Osteocyte (in vitro differentiated cells): Measurements from ENCODE around the gene GGN. TPM values are rescaled to one million over a fixed set of nuclear protein-coding genes. Genes with fewer than 3 reads are reported as not detected.

Experiments used
- DNase-seq: peaks from one replicate; pipeline ENCODE4 v3.0.0; 2021; ENCODE audit warnings: mixed read lengths; ENCODE audit not compliant: unreplicated experiment; ENCODE audit errors: extremely low spot score
- H3K27ac Mint-ChIP-seq: one replicate; pipeline ENCODE4 v1.8.0; 2021; ENCODE audit warnings: mild to moderate bottlenecking, mixed read lengths; ENCODE audit not compliant: unreplicated experiment
- H3K27me3 Mint-ChIP-seq: one replicate; pipeline ENCODE4 v1.8.0; 2021; ENCODE audit warnings: mixed read lengths; ENCODE audit not compliant: unreplicated experiment
- H3K36me3 Mint-ChIP-seq: one replicate; pipeline ENCODE4 v1.8.0; 2021; ENCODE audit warnings: mixed read lengths; ENCODE audit not compliant: unreplicated experiment
- H3K4me1 Mint-ChIP-seq: one replicate; pipeline ENCODE4 v1.8.0; 2021; ENCODE audit warnings: mixed read lengths; ENCODE audit not compliant: unreplicated experiment
- H3K4me3 Mint-ChIP-seq: one replicate; pipeline ENCODE4 v1.8.0; 2021; ENCODE audit warnings: mild to moderate bottlenecking, moderate library complexity, mixed read lengths; ENCODE audit not compliant: unreplicated experiment
- H3K9me3 Mint-ChIP-seq: one replicate; pipeline ENCODE4 v1.8.0; 2021; ENCODE audit warnings: mixed read lengths; ENCODE audit not compliant: unreplicated experiment
- CTCF ChIP-seq: fragments of 200-600 bp; sonication (generic); IDR thresholded peaks from 2 replicates; pipeline ENCODE4 v1.5.0; 2021; ENCODE audit warnings: antibody characterized with exemption, mild to moderate bottlenecking, moderate library complexity
- total RNA-seq: library from RNA; stranded (reverse); gene quantifications from 2 replicates; pipeline ENCODE4 v1.2.1, GENCODE V29; 2021

GGN gene
- total RNA-seq, 1 donor from 2014 or later = 2.3 TPM

- Mint-ChIP-seq H3K4me1 (peaks cover 1% of the 10 kb centered on the region), H3K4me3 (no peak overlapping the region), H3K36me3 (no peaks in the 10 kb centered on the region), H3K9me3 (no peaks in the 10 kb centered on the region), H3K27ac (no peak overlapping the region), H3K27me3 (peaks cover 18% of the 10 kb centered on the region)
- TF ChIP-seq CTCF = no peak
- no peak for DNase-seq
Observed at GRCh38 chr19:38425222-38425809, 37.5 kb upstream of the GGN start.

- Mint-ChIP-seq H3K27me3 (peaks cover 16% of the 10 kb centered on the region), H3K4me1 (peaks cover 1% of the 10 kb centered on the region), H3K27ac (no peak overlapping the region), H3K4me3 (no peak overlapping the region), H3K9me3 (no peaks in the 10 kb centered on the region), H3K36me3 (no peaks in the 10 kb centered on the region)
- no peak for TF ChIP-seq CTCF
- DNase-seq = no peak
Observed at GRCh38 chr19:38424272-38424671, 36.4 kb upstream of the GGN start.

- H3K27me3 Mint-ChIP-seq = peaks cover 21% of the 10 kb centered on the region
- peaks cover 8% of the 10 kb centered on the region for H3K4me1 Mint-ChIP-seq
- H3K4me3 Mint-ChIP-seq = no peak overlapping the region
- H3K36me3 Mint-ChIP-seq = no peaks in the 10 kb centered on the region
- no peak overlapping the region for H3K27ac Mint-ChIP-seq
- TF ChIP-seq CTCF = no peak
- no peak for DNase-seq
- no peaks in the 10 kb centered on the region for H3K9me3 Mint-ChIP-seq
Observed at GRCh38 chr19:38422438-38422837, 34.6 kb upstream of the GGN start.

- H3K4me1 Mint-ChIP-seq = peaks cover 11% of the 10 kb centered on the region
- H3K27me3 Mint-ChIP-seq = peaks cover 22% of the 10 kb centered on the region
- TF ChIP-seq CTCF = no peak
- no peak overlapping the region for H3K4me3 Mint-ChIP-seq
- no peaks in the 10 kb centered on the region for H3K36me3 Mint-ChIP-seq
- no peak overlapping the region for H3K27ac Mint-ChIP-seq
- H3K9me3 Mint-ChIP-seq = no peaks in the 10 kb centered on the region
- DNase-seq = no peak
Observed at GRCh38 chr19:38421856-38422255, 34.0 kb upstream of the GGN start.

GRCh38 chr19:38420935-38421334 is 33.1 kb upstream of the GGN start:
- TF ChIP-seq CTCF = no peak
- peaks cover 25% of the 10 kb centered on the region for H3K27me3 Mint-ChIP-seq
- no peaks in the 10 kb centered on the region for H3K36me3 Mint-ChIP-seq
- no peak overlapping the region for H3K27ac Mint-ChIP-seq
- H3K9me3 Mint-ChIP-seq = no peaks in the 10 kb centered on the region
- H3K4me1 Mint-ChIP-seq = peaks cover 10% of the 10 kb centered on the region
- H3K4me3 Mint-ChIP-seq = no peak overlapping the region
- no peak for DNase-seq
